ENCODE data around the gene IZUMO1. TPM values are rescaled to one million over a fixed set of nuclear protein-coding genes. Genes with fewer than 3 reads are reported as not detected.

The IZUMO1 gene
- total RNA-seq, 1 experiment from 2014 or later, result not detected

- Histone ChIP-seq H3K4me3 (ENCODE audit: low read depth, low read length, poor library complexity, severe bottlenecking) (no peak overlapping the region), H3K9me3 (ENCODE audit: low read depth, low read length, poor library complexity, severe bottlenecking) (no peaks in the 10 kb centered on the region), H3K4me1 (ENCODE audit: insufficient read depth, low read length, poor library complexity, severe bottlenecking) (peaks cover 7% of the 10 kb centered on the region), H3K27me3 (replicated peaks; ENCODE audit: insufficient read depth, low read depth, low read length, poor library complexity) (no peaks in the 10 kb centered on the region), H3K36me3 (ENCODE audit: insufficient read depth, low read length, poor library complexity, severe bottlenecking) (no peaks in the 10 kb centered on the region), H3K27ac (ENCODE audit: low read depth, low read length, poor library complexity, severe bottlenecking) (no peak overlapping the region)
- DNase-seq (ENCODE audit: low spot score), result no peak
- BruUV-seq (replicated peaks), result no TSS peak
- ChIA-PET CTCF (no interaction called here), POLR2A (ENCODE audit: low non-redundant PET) (no interaction called here)
- TF ChIP-seq EZH2 (IDR thresholded peaks at IDR 0.05; ENCODE audit: borderline replicate concordance, low read depth, low read length, poor library complexity, severe bottlenecking) (no peak), CTCF (conservative IDR thresholded peaks at IDR 0.05; ENCODE audit: low read depth, low read length) (no peak)
- intact Hi-C loops (cut with micrococcal nuclease; ENCODE audit: unreplicated experiment), result no loop called here
Observed at GRCh38 chr19:48708471-48708870, 38.2 kb downstream of the IZUMO1 start.

DNA sequence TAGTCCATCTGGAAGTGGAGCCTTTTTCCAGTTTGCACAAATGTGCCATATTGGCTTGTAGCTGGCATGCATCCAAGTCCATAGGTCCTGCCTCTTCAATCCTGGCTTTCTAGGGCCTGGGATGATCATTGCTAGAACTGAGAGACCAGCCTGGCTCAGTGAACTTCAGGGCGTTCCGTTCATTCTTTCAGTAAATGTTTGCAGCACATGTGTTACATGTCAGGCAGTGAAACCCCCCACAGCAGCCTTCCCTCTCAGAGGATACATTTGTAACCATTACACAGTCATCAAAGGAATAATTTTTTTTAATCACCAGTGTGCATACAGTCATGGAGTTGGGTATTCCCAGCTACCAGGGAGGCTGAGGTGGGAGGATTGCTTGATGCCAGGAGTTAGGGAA is 41.3 kb downstream of the IZUMO1 start:
- Histone ChIP-seq H3K4me3 (ENCODE audit: low read depth, low read length, poor library complexity, severe bottlenecking) (no peak overlapping the region), H3K9me3 (ENCODE audit: low read depth, low read length, poor library complexity, severe bottlenecking) (no peaks in the 10 kb centered on the region), H3K36me3 (ENCODE audit: insufficient read depth, low read length, poor library complexity, severe bottlenecking) (no peaks in the 10 kb centered on the region), H3K27me3 (replicated peaks; ENCODE audit: insufficient read depth, low read depth, low read length, poor library complexity) (no peaks in the 10 kb centered on the region), H3K4me1 (ENCODE audit: insufficient read depth, low read length, poor library complexity, severe bottlenecking) (no peaks in the 10 kb centered on the region), H3K27ac (ENCODE audit: low read depth, low read length, poor library complexity, severe bottlenecking) (no peak overlapping the region)
- intact Hi-C loops (cut with micrococcal nuclease; ENCODE audit: unreplicated experiment), result no loop called here
- no peak for TF ChIP-seq CTCF (conservative IDR thresholded peaks at IDR 0.05; ENCODE audit: low read depth, low read length)
- TF ChIP-seq EZH2 (IDR thresholded peaks at IDR 0.05; ENCODE audit: borderline replicate concordance, low read depth, low read length, poor library complexity, severe bottlenecking), result no peak
- POLR2A ChIA-PET (ENCODE audit: low non-redundant PET), result no interaction called here
- no TSS peak for BruUV-seq (replicated peaks)
- DNase-seq (ENCODE audit: low spot score), result no peak
- CTCF ChIA-PET, result no interaction called here

DNA sequence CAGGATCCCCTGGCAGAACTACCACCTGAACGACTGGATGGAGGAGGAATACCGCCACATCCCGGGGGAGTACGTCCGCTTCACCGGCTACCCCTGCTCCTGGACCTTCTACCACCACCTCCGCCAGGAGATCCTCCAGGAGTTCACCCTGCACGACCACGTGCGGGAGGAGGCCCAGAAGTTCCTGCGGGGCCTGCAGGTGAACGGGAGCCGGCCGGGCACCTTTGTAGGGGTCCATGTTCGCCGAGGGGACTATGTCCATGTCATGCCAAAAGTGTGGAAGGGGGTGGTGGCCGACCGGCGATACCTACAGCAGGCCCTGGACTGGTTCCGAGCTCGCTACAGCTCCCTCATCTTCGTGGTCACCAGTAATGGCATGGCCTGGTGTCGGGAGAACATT is 43.4 kb downstream of the IZUMO1 start:
- CTCF ChIA-PET, result no interaction called here

More for the DNA sequence above, 43.4 kb downstream of the IZUMO1 start:
- no peak overlapping the region for H3K4me3 ChIP-seq (ENCODE audit: low read depth, low read length, poor library complexity, severe bottlenecking)
- no peaks in the 10 kb centered on the region for H3K9me3 ChIP-seq (ENCODE audit: low read depth, low read length, poor library complexity, severe bottlenecking)
- TF ChIP-seq EZH2 (IDR thresholded peaks at IDR 0.05; ENCODE audit: borderline replicate concordance, low read depth, low read length, poor library complexity, severe bottlenecking) (no peak), CTCF (conservative IDR thresholded peaks at IDR 0.05; ENCODE audit: low read depth, low read length) (no peak)
- POLR2A ChIA-PET (ENCODE audit: low non-redundant PET), result no interaction called here
- no TSS peak for BruUV-seq (replicated peaks)
- no peak overlapping the region for H3K27ac ChIP-seq (ENCODE audit: low read depth, low read length, poor library complexity, severe bottlenecking)
- H3K27me3 ChIP-seq (replicated peaks; ENCODE audit: insufficient read depth, low read depth, low read length, poor library complexity), result no peaks in the 10 kb centered on the region
- intact Hi-C loops (cut with micrococcal nuclease; ENCODE audit: unreplicated experiment), result no loop called here
- DNase-seq (ENCODE audit: low spot score), result no peak
- H3K36me3 ChIP-seq (ENCODE audit: insufficient read depth, low read length, poor library complexity, severe bottlenecking), result no peaks in the 10 kb centered on the region
- H3K4me1 ChIP-seq (ENCODE audit: insufficient read depth, low read length, poor library complexity, severe bottlenecking), result no peaks in the 10 kb centered on the region
